NCI-H1092 treated with DMSO at 0.1 percent for 48 hours (cell line): ENCODE data around the gene ZNF354B.
A peak's percentile ranks its signal among the peaks of the same experiment; 100 is the strongest.
"Not testable (repeated sequence)": the region's sequence is repeated elsewhere in the genome, so short reads cannot be mapped to it uniquely, and the experiment has no call there.

Experiments used
- DNase-seq: peaks from one replicate; lab custom pipeline; 2025; lab: John Stamatoyannopoulos, UW

The ZNF354B gene

GRCh38 chr5:178859625-178860521, at the start of gene ZNF354B:
Gene ZNF354B, plus strand, starts transcription at chr5:178859953. Its CDS starts 1,095 bp downstream, at chr5:178861048.
- DNase-seq, result peak; percentile 83

GRCh38 chr5:178817506-178817905, 42.2 kb upstream of the ZNF354B start:
- DNase-seq, result no peak

GRCh38 chr5:178818094-178818493, 41.7 kb upstream of the ZNF354B start:
- no peak for DNase-seq

- no peak for DNase-seq
Measured at GRCh38 chr5:178820001-178820400, 39.8 kb upstream of the ZNF354B start.

- DNase-seq, result no peak
Measured at GRCh38 chr5:178825444-178825843, 34.3 kb upstream of the ZNF354B start.

- DNase-seq, result no peak
Measured at GRCh38 chr5:178826216-178826615, 33.5 kb upstream of the ZNF354B start.

- no peak for DNase-seq
Measured at GRCh38 chr5:178827636-178828035, 32.1 kb upstream of the ZNF354B start.

GRCh38 chr5:178831049-178831448, 28.7 kb upstream of the ZNF354B start:
- no peak for DNase-seq

- no peak for DNase-seq
Measured at GRCh38 chr5:178832618-178833201, 27.0 kb upstream of the ZNF354B start.

GRCh38 chr5:178836628-178837027, 23.1 kb upstream of the ZNF354B start:
- DNase-seq, result no peak

- DNase-seq, result not testable (repeated sequence)
Measured at GRCh38 chr5:178838695-178839318, 20.9 kb upstream of the ZNF354B start.

GRCh38 chr5:178839319-178839704, 20.4 kb upstream of the ZNF354B start:
- peak; percentile 18 for DNase-seq

GRCh38 chr5:178840399-178840798, 19.4 kb upstream of the ZNF354B start:
- DNase-seq, result not testable (repeated sequence)

GRCh38 chr5:178849316-178849715, 10.4 kb upstream of the ZNF354B start:
- no peak for DNase-seq

- DNase-seq, result no peak
Measured at GRCh38 chr5:178851951-178852350, 7.8 kb upstream of the ZNF354B start.

- no peak for DNase-seq
Measured at GRCh38 chr5:178854284-178854683, 5.5 kb upstream of the ZNF354B start.

GRCh38 chr5:178860615-178861014, 862 bp downstream of the ZNF354B start:
- not testable (repeated sequence) for DNase-seq

- no peak for DNase-seq
Measured at GRCh38 chr5:178861627-178862026, 1.9 kb downstream of the ZNF354B start.

- no peak for DNase-seq
Measured at GRCh38 chr5:178866946-178867345, 7.2 kb downstream of the ZNF354B start.

GRCh38 chr5:178869577-178869976, 9.8 kb downstream of the ZNF354B start:
- DNase-seq, result no peak

- no peak for DNase-seq
Measured at GRCh38 chr5:178870411-178870810, 10.7 kb downstream of the ZNF354B start.

GRCh38 chr5:178872302-178872701, 12.5 kb downstream of the ZNF354B start:
- DNase-seq, result no peak
